Glutamatergic neuron (in vitro differentiated cells): Measurements from ENCODE around the gene TBC1D22A. TPM values are rescaled to one million over a fixed set of nuclear protein-coding genes. Genes with fewer than 3 reads are reported as not detected.

Source experiments
- DNase-seq: peaks from one replicate; pipeline ENCODE4 v3.0.0; 2022
- H3K27ac Mint-ChIP-seq: one replicate; pipeline ENCODE4 v1.8.0; 2020; ENCODE audit warnings: mild to moderate bottlenecking, mixed read lengths, inconsistent platforms; ENCODE audit not compliant: unreplicated experiment
- H3K27me3 Mint-ChIP-seq: one replicate; pipeline ENCODE4 v1.8.0; 2020; ENCODE audit warnings: mild to moderate bottlenecking, moderate library complexity, mixed read lengths, inconsistent platforms; ENCODE audit not compliant: unreplicated experiment
- H3K36me3 Mint-ChIP-seq: one replicate; pipeline ENCODE4 v1.8.0; 2020; ENCODE audit warnings: mild to moderate bottlenecking, mixed read lengths, inconsistent platforms; ENCODE audit not compliant: unreplicated experiment
- H3K4me1 Mint-ChIP-seq: one replicate; pipeline ENCODE4 v1.8.0; 2020; ENCODE audit warnings: mild to moderate bottlenecking, low read depth, mixed read lengths, inconsistent platforms; ENCODE audit not compliant: unreplicated experiment
- H3K4me3 Mint-ChIP-seq: one replicate; pipeline ENCODE4 v1.8.0; 2020; ENCODE audit warnings: mild to moderate bottlenecking, mixed read lengths, inconsistent platforms; ENCODE audit not compliant: unreplicated experiment
- H3K9me3 Mint-ChIP-seq: one replicate; pipeline ENCODE4 v1.8.0; 2020; ENCODE audit warnings: mild to moderate bottlenecking, moderate library complexity, mixed read lengths, inconsistent platforms; ENCODE audit not compliant: unreplicated experiment
- total RNA-seq: library from RNA; stranded (reverse); fragmentation: NEBNext Ultra II Directional; extraction: Animal tissue kit (Norgen Biotek cat#: 25700); gene quantifications from one replicate; pipeline ENCODE4 v1.2.1, GENCODE V29; 2021; ENCODE audit not compliant: unreplicated experiment
- TF ChIP-seq, protein P1 (sequence below): fragments of 200-600 bp; sonication (generic); IDR thresholded peaks from one replicate; pipeline ENCODE4 v1.5.0; 2021; ENCODE audit not compliant: partially characterized antibody, unreplicated experiment

TBC1D22A gene
- total RNA-seq, 1 donor from 2014 or later = 23.0 TPM

DNA sequence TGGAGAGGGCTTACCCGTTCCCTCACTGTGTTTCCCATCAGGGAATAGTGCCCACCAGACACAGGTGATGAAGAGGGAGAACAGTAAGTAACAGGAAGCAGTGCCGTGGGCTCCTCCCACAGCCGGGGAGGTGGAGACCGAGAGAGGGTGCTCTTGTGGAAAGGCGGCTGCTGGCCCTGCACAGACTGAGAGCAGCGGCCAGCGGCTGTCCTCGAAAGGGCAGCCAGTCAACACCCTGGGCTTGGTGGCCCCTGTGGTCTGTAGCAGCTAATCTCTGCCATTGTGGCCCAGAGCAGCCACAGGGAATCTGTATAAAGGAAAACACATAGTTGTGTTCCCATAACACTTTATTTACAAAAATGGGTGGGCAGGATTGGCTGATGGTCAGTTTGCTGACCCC, 121.9 kb downstream of the TBC1D22A start:
- TF ChIP-seq, protein P1, sequence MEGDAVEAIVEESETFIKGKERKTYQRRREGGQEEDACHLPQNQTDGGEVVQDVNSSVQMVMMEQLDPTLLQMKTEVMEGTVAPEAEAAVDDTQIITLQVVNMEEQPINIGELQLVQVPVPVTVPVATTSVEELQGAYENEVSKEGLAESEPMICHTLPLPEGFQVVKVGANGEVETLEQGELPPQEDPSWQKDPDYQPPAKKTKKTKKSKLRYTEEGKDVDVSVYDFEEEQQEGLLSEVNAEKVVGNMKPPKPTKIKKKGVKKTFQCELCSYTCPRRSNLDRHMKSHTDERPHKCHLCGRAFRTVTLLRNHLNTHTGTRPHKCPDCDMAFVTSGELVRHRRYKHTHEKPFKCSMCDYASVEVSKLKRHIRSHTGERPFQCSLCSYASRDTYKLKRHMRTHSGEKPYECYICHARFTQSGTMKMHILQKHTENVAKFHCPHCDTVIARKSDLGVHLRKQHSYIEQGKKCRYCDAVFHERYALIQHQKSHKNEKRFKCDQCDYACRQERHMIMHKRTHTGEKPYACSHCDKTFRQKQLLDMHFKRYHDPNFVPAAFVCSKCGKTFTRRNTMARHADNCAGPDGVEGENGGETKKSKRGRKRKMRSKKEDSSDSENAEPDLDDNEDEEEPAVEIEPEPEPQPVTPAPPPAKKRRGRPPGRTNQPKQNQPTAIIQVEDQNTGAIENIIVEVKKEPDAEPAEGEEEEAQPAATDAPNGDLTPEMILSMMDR = no peak

DNA sequence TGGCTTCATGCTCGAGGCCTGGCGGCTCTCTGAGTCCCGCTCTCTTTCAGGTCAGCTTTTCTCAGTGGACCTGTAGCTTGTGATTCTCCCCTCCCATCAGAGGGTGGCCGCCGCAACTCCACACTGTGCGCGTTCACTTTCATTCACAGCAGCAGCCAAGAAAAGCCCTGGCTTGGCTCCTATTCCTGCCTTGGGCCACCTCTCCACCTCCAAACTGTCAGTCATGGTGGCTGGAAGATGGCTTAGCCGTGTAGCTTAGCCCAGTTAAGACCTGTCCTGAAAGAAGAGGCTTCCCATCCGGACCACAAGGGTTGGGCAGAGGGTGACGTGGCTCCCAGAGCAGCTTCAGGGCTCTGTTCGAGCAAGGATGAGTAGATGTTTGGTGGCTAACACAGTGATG, 125.5 kb downstream of the TBC1D22A start:
- Mint-ChIP-seq H3K27me3 (no peaks in the 10 kb centered on the region), H3K36me3 (no peaks in the 10 kb centered on the region), H3K4me1 (no peaks in the 10 kb centered on the region), H3K4me3 (no peak overlapping the region), H3K27ac (no peak overlapping the region), H3K9me3 (peaks cover 3% of the 10 kb centered on the region)
- DNase-seq = no peak
- TF ChIP-seq, protein P1 = no peak

More for the DNA sequence above, 121.9 kb downstream of the TBC1D22A start:
- no peak for DNase-seq
- H3K4me3 Mint-ChIP-seq = no peak overlapping the region
- H3K4me1 Mint-ChIP-seq = no peaks in the 10 kb centered on the region
- H3K36me3 Mint-ChIP-seq = peaks cover 6% of the 10 kb centered on the region
- H3K27ac Mint-ChIP-seq = no peak overlapping the region
- H3K9me3 Mint-ChIP-seq = peaks cover 7% of the 10 kb centered on the region
- H3K27me3 Mint-ChIP-seq = no peaks in the 10 kb centered on the region

DNA sequence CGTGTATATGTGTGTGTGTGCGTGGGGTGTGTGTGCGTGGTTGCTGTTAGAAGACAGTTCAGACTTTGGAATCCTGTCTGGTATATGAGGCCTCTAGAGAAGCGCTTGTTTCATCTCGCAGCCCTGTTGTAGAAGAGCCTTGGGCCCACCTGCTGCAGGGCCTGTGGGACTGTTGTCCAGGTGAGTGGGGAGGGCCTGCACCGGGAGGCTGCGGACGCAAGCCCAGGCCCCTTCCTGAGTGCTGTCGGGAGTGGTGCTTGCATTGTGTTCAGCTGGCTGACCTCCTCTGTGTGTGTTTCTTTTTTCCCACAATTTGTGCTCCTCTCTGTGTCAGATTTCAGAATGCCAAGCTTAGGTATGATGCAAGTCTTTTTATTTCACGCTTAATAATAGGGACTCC, 128.4 kb downstream of the TBC1D22A start:
- Mint-ChIP-seq H3K4me1 (peaks cover 5% of the 10 kb centered on the region), H3K9me3 (peaks cover 2% of the 10 kb centered on the region), H3K27ac (no peak overlapping the region), H3K4me3 (no peak overlapping the region), H3K36me3 (peaks cover 1% of the 10 kb centered on the region), H3K27me3 (no peaks in the 10 kb centered on the region)
- TF ChIP-seq, protein P1 = no peak
- no peak for DNase-seq

DNA sequence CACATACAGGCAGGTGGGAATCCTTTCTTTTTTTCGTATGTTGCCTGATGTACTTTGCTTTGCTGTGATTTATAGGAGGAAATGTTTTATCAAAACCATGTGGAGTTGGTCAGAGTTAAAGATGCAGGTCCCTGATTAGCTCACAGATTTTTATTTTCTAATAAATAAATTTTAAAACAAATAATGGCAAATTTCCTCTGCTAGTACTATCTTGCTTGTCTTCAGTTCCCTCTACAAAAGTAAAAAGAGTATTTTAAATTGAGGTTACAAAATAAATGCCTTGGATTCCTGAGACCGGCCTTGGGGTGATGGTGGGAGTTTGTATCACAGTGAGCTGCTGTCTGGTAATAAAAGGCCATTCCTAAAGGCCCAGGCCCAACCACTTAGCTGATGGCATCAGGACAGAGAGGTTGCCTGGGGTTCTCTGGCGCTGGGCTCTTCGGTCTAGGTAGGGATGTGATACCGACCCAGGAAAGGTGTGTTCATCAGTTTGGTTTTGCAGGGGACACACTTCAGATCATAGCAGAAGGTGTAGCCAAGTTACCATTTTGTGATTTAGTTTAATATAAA, 129.0 kb downstream of the TBC1D22A start:
- DNase-seq = no peak
- peaks cover 4% of the 10 kb centered on the region for H3K9me3 Mint-ChIP-seq
- peaks cover 5% of the 10 kb centered on the region for H3K4me1 Mint-ChIP-seq
- peaks cover 2% of the 10 kb centered on the region for H3K27me3 Mint-ChIP-seq
- peaks cover 8% of the 10 kb centered on the region for H3K36me3 Mint-ChIP-seq
- TF ChIP-seq, protein P1 = no peak
- H3K4me3 Mint-ChIP-seq = no peak overlapping the region
- no peak overlapping the region for H3K27ac Mint-ChIP-seq

DNA sequence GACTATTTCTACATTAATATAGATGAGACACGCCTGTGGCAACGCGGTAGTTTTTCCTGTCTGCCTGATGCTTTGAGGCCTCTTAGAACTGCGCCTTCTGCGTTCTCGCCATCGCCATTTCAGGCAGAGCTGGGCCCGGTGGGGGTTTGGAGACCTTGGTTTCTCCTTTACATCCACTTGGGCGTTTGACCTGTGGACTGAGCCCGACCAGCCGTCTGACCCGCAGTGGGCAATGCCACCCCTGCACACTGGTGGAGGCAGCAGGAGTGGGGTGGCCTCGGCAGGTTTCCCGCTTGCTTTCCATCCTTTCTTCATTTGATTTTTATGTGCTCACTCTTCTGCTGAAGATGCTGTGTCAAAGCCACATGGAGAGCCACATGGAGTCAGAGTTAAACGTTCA, 130.4 kb downstream of the TBC1D22A start:
- no peak for DNase-seq
- H3K4me1 Mint-ChIP-seq = peaks cover 5% of the 10 kb centered on the region
- no peak overlapping the region for H3K4me3 Mint-ChIP-seq
- peaks cover 4% of the 10 kb centered on the region for H3K9me3 Mint-ChIP-seq
- no peak overlapping the region for H3K27ac Mint-ChIP-seq
- TF ChIP-seq, protein P1 = no peak
- peaks cover 2% of the 10 kb centered on the region for H3K27me3 Mint-ChIP-seq
- H3K36me3 Mint-ChIP-seq = peaks cover 13% of the 10 kb centered on the region
